Stimulated activated naive CD4-positive, alpha-beta T cell treated with Interleukin-2 at 50 U/mL for 16 hours (primary cell): ENCODE measurements around the gene PLCH1.

Source experiments
- DNase-seq: peaks from one replicate; lab custom pipeline; 2025; lab: John Stamatoyannopoulos, UW

Gene PLCH1

DNA sequence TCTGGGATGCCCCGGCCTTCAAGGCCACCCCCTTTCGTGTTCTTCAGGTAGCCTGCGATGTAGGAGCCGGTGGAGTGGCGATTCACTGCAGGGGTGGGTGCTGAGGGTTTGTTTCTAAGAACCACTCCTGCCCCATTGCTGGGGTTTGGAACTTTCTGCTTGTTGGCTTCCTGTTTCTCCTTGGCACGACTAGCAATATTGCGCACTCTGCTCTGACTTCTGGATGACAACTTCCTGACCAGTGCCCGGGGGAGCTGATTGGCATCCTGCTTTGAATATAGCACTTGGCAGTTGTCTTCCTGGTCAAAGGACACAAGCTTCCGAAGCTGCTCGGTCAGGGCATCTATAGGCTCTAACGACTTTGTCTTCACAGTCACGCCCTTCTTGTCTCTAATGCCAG lies 263.8 kb downstream of the PLCH1 start:
- no peak for DNase-seq

DNA sequence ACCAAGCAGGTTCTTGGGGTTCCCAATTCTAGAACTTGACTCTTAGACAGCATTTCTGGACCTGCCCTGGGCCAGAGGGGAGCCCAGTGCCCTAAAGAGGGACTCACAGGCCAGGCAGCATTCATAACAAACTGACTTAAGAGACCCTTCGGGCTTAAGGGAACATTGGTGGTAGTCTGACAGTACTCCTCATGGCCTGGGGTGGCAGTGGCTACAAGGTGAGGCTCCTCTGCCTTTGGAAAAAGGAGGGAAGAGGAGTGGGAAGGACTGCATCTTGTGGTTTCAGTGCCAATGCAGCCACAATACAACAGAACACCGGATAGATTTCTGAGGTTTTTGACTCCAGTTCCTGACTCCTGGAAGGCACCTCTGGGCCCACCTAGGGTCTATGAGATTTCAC lies 279.2 kb downstream of the PLCH1 start:
- DNase-seq = no peak

DNA sequence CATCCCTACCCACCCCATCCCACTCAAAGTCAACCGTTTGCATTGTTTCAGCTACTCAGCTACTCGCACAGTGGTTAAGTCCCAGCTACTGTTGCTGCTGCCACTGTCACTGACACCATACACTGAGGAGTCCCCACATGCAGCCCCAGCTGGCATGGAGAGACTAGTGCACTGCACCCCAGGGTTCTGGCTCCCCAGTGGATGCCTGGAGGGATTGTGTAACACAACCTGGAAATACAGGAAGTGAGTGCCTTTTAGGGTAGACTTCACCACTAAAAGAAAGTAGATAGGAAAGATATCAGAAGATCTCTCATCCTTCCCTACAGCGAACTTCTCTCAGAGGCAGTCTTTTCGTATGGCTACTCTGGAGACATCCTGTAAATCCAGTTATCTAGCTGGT lies 282.2 kb downstream of the PLCH1 start:
- DNase-seq = no peak

DNA sequence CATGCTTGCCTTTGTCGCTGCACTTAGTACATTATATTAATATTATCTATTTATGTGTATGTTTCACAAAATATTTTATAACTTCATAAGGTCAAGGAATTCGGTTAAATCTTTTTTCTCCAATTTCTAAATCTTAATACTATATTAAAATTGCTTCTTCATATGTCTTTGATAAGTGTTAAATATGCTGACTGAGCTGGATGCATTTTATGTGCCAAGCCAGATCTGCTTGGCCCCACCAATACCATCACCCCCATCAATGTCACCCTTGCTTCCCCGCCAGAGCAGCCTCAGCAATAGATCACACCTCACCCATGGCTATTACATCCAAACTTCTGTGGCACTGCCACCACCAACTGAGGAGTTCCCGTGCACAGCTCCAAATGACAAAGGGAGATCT lies 287.3 kb downstream of the PLCH1 start:
- no peak for DNase-seq

DNA sequence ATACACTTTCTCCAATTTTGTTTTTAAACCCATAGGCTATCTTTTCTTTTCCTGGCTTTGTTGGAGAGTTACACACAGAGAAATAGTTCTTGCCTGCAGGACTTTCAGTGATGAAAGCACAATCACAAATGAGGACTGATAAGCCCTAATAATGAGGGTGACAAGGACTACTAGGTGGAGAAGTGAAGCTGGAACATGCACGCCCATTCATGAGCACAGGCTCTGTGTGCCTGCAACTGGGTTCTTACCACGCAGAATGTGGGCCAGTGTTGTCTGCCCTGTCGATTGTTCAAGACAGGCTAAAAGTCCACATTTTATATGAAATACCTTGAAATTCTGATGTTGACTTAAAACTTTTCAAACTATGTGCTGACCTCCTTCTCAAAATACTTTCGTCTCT lies 289.1 kb downstream of the PLCH1 start:
- DNase-seq = no peak

DNA sequence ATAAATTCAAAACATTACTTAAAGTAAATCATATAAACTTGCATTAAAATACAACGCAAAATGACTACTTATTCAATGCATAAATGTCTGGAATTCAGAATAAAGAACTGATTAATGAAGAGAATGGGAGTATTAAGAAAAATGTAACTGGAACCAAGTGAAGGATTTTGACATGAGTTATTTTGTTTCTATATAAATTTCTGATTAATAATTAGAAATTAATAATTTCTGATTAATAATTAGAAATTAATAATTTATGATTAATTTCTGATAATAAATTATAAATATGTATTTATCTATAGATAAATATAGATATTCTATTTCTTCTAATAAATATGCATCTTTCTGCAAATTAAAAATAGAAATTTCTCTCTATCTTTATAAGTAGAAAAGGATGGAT lies 291.4 kb downstream of the PLCH1 start:
- DNase-seq = no peak

DNA sequence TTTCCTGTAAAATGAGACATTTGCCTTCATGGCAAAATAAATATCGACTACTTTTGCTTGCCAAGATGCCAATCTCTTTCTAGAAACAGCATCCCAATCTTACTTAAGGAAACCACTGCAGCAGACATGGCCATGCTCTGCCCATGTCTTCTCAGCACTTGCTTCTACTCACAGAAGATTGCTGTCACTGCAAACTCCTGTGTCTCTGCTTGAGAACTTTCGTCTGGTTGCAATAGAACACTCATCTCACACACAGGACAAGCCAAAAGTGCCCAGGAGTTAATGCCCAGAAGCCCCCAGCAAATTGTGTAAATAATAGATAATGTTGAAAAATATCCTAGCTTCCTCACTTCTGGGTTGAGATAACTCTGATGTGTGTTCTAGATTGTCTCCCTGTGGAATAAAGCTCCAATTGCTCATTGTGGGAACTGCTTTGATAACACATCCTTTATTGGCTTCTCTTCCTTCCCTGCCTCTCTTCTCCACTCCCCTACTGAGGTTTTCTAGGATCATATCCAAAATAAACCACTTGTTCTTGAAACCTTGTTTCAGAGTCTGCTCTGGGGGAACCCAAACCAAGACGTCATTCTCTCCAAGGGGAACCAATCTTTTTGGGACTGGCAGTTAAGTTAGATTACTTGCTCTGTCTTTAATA lies 295.1 kb downstream of the PLCH1 start:
- no peak for DNase-seq

DNA sequence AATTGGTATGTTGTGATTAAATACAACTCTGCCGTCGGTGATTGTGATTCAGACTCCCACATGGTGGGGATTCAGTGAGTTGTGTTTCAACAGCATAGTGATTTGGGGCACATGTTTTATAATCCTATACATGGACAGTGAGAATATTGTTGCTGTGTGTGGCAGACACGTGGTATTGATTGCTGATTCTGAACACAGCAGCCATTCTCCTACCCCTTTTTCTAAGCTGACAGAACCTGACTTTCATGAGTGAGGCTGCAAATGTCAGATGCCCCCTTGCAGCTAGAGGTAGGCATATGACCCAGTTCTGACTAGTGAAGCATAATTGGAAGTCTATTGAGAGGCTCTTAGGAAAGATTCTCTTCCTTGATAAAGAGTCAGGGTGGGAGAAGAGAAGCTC lies 296.3 kb downstream of the PLCH1 start:
- no peak for DNase-seq

DNA sequence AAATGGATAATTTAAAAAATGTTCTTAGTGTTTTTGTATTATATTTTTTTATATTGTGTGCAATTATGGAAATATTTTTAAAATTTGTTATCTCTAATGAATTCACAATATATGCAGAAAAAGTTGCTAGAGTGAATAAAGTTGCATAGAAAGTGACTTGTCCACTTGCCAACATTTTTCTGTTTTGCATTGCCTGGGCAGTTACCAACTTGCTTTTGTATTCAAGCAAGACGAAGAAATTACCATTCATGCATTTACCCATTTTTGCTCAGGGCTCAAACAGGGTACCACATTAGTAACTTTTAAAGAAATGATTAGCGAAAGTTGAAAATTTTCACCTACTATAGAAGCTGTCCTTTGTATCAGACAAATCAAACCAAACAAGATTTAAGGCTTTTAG lies 298.5 kb downstream of the PLCH1 start:
- DNase-seq = no peak

DNA sequence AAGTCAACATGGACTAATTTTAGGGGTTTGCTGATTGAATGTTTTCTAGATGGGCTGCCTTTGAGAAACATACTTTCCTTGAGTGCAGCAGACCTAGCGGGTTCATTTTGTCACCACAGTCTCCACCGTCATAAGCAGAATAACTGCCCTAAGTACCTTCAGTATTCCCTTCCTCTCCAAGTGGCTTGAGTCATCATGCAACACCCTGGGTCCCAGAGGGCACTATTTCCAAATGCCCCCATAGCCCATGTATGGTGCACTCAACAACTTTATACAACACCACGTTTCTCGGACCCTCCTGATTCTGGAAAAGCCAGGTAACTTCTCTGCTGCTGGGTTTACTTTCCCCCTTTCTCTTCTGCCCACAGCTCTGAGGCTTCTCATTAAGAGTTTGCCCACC lies 300.1 kb downstream of the PLCH1 start:
- DNase-seq = no peak

DNA sequence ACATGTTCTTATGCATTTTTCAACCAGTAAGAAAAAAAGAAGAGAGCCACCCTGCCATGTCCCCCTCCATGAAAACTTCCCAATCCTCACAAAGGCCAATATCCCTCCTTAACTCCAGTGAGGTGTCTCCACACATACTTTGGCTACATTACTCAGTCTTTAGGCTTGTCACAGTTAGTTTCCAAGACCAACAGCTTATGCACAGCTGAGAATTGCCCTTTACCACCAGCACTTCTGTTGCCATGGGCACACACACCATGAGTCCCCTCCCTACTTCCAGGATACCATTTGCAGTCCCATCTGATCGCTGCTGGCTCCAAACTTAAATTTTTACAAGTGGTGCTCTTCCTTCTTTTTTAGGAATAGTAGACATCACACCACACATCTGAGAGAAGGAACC lies 301.1 kb downstream of the PLCH1 start:
- no peak for DNase-seq

DNA sequence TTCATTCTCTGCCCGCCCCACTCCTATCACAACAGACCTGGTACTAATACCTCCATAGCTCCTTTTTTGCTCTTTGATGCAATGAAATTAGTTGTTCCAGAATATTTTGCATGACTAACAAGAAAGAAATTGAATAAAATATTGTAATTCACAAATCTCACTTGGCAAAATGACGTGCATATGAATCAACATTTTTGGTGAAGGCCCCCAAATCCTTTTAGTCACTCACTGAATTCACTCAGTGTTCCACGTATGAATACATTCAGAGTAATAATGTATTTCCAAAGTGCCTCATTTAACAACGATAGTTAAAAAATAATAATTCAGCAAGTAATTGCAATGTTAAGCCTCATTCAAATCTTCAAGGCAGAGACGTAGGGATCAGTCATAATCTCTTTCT lies 302.8 kb downstream of the PLCH1 start:
- DNase-seq = no peak

DNA sequence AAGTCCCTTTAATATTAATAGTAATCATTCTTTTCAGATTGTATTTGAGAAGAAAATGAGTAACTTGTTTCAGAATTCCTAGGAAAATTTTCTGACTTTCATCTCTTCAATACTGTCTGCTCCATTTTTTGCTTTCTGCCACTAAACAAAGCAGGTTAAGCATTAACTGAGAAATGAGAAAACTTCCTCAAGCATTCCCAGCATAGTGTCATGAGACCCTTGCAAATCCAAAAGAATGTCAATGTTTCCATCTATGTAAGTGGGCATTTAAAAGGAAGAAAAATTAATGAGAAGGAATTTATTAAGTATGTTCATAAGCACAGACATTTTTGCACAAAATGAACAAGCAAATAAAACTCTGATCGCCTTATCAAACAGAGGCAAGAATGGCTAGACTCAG lies 303.4 kb downstream of the PLCH1 start:
- no peak for DNase-seq

DNA sequence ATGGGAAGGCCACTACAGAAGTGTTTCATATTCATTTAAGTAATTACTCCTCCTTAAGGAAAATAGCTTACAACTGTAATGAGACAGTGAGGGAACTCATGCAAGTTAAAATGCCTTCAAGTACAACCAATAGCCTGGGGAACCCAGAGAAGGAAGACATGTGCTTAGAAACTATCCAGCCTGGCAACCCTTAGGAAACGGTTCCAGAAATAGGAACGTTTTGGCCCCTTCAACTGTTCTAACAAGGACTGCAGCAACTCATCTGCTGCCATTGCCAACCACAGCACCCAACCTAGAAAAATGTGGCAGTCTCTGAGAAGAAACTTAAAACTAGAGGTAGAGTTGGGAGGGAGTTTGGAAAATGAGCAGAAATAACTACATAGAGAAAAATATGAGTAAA lies 303.8 kb downstream of the PLCH1 start:
- no peak for DNase-seq

DNA sequence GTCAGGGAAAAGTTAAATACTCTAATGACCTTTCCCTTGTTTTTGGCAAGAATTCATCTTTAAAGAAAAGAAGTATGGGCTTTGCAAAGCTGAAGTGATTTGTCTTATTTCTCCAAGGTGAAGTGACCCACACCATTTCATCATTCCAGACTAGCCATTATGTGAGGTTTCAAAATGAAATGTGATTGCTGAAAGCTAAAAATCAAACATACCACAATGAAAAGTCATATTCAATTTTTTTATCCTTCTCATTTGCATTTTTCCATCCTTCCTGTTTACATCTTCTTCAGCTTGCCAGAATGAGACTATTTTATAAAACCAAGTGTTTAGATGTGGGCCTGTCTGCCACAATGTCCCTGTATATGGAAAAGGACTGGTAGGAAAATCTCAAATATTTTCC lies 309.1 kb downstream of the PLCH1 start:
- no peak for DNase-seq

DNA sequence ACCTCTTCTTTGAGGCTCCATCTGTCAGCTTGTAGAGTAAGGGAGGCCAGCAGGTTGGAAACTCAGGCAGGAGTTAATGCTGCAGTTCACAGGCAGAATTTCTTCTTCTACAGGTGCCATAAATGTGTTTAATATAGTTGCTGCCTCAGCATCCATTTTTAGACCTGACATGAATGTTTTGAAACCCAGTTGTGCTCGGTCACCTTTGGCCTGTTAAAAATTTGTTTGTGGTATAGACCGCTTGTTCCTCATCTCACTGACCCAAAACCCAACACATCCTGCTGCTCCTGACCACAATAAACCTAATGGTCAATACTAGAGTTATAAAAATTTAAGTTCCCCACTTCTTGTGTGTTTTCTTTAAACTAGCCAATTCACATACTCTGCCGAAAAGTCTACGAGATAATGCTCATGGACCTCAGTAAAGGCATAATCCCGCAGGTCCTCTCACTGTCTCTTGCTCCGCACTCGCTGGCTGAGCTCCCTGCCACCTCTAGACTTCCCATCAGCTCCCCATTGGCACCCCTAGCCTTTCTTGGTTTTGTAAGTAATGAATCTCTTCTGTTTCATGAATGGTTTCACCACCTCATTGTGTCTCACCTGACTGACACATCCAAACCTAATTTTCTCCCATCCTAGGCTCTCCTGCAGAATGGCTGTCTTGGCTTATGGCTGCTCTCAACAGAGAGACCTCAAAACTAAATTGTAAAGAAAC lies 312.9 kb downstream of the PLCH1 start:
- DNase-seq = no peak

DNA sequence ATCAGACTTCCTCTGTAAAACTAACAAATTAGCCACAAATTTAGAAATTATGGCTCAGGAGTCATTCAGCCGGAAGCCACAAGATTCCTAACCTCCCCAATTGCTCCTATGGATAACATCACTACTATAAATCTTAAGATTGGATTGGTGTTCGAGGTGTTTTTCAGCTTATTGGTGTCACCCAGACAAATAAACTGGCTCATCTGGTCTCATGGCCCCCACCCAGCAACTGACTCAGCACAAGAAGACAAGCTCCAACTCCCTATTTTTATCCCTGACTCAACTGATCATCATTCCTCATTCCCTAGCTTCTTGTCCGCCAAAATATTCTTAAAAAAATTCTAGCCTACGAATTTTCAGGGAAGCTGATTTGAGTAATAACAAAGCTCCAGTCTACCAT lies 316.3 kb downstream of the PLCH1 start:
- DNase-seq = no peak

DNA sequence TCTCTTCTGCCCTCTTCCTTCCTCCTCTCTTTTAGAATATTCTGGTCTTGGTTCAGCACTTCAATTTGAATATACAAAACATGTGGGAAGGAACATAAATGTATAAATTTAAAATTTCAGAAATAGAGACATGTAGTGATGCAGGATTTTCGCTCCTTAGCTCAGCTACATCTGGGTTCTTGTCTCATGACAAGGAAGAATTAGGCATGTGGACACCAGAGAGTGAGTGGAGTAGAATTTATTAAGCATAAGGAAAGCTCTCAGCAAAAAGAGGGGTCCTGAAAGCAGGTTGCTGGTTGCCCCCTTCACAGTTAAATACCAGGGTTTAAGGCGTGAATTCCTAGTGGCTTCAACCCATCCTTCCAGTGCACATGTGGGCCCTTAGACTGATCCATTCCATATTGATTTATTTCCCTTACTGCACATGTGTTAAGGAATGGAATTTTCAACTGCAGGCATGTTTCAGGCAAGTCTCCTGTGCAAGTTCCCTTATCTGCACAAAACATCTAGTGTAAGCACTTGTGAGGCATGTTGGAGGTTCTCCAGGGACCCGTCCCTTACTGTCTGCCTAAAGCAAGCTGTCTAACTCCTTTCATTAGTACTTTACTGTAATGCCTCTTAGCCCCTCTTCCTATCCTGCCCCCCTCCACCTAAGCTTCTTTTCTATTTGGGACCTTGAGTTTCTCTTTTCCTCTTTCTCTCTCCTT lies 318.2 kb downstream of the PLCH1 start:
- DNase-seq = no peak

DNA sequence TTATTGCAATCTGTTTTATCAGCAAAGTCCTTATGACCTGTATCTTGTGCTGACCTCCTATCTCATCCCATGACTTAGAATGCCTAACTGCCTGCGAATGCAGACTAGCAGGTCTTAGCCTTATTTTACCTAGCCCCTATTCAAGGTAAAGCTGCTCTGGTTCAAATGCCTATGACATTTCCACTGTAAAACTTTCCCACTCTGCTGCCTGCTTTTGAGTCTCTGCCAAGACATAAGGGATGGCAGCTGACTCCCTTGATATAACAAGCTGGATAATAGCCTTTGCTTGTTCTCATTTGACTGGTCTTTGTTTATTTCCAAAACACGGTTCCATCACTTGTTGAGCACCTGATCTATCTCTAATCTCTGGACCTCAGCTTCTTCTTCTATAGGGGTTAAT lies 319.5 kb downstream of the PLCH1 start:
- DNase-seq = no peak

DNA sequence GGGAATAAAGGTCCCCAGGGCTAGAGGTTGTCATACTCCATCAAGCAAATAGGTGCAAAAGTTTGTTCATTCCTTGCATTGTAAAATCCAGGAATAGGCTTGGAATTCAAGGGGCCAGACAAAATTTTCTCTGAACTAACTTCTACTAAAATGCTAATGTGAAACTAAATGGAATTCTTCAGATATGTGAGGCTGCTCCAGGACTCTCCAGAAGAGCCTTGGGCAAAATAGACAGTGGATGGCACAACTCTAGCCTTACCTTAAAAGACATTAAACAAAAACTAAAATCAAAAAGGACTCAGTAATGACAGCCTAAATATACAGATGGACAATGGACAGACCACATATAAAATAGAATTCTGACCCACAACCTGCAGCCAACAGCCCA lies 320.6 kb downstream of the PLCH1 start:
- no peak for DNase-seq

DNA sequence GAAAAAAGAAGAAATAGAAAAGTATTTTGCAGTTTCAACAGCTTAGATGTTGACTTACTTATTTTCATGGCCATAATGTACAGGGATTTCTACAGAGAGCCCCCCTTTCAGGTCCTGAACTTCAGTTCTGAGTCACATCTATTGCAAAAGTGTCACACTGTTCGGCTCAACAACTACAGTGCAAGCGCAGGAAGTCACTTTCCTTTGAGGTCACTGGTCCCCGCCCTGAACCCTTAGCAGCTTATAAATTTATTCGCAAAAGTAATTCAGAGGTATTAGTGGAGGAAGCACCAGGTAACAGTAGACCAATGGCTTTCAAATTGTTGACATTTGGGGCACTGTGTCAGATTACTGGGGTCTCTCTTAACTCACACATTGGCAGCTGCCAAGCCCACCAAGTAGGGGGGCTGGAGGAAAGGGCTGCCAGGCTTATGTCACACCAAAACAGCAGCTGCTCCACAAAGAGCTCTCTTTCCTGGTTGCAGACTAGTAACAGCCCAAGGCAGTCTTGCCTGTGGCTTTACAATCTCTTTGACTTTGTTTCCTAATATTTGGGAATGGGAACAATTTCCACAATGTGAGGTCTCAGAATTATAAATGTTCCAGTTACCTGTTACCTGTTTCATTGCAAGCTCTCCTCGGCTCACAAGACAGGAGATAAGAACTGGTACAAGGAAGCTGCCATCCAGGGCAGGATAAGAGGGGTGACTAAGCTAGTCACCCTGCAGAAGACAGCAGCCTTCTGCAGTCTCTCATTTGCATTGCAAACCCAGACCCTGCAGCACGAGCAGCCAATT lies 321.1 kb downstream of the PLCH1 start:
- no peak for DNase-seq

DNA sequence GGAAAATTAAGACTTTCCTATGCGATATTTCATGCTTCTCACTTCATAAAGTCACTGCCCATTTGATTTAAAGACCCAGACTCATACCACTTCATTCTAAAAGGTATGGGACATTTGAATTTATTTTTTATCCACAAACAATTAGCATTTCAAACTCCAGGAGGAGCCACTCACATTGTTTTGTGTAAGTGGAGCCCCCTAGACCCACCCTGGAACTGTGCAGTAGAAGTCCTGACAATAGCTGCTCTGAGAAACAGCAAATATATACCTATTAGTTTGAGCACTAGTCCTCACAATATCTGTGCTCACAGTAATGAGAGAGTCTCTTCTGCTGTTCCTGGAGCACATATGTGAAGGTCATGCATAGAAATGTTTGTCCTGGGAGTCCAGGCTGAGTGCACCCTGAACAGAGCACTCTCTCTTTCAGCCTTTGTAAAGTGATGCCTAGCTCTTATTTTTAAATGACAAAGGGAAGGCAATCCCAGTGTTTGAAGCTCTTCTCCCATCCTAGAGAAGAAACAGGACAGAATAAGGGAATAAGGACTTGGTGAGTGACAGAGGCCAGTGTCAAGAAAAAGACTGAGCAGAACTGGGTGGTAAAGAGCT lies 323.9 kb downstream of the PLCH1 start:
- DNase-seq = no peak
